ENCODE data around the gene CORO6.

GRCh38 chr17:29591146-29591736 is 31.5 kb downstream of the CORO6 start:
- TF ChIP-seq CTCF (IDR thresholded peaks at IDR 0.05) (no peak), POLR2AphosphoS5 (IDR thresholded peaks at IDR 0.05) (no peak)
